Stomach (tissue), 4 donors: ENCODE results near the gene SNX9.

Experiments
- EP300 ChIP-seq: sonication (generic); formaldehyde crosslinking; IDR thresholded peaks from one replicate; pipeline ENCODE4 v1.6.1; 2017; ENCODE audit warnings: antibody characterized with exemption
- POLR2A ChIP-seq, 4 donors: fragments of 450-650 bp; IDR thresholded peaks; one replicate each; pipeline ENCODE4 v1.6.1; 2016; ENCODE audit warnings: antibody characterized with exemption in 4 of 4, control low read depth in 2 of 4, mild to moderate bottlenecking in 1 of 4, moderate library complexity in 1 of 4
- POLR2AphosphoS5 ChIP-seq, 3 donors: sonication (generic); formaldehyde crosslinking; IDR thresholded peaks; one replicate each; pipeline ENCODE4 v1.6.1; 2016; ENCODE audit warnings: antibody characterized with exemption in 3 of 3
- TF ChIP-seq, protein P1 (sequence below), 7 experiments: fragments of 450-650 bp in 4 of 7; fragments of 200-600 bp in 3 of 7; sonication (generic) in 3 of 7; IDR thresholded peaks; one replicate each; pipeline ENCODE4 v1.5.1; 2016 to 2019; ENCODE audit warnings: antibody characterized with exemption in 7 of 7, control low read depth in 2 of 7, mild to moderate bottlenecking in 1 of 7

DNA sequence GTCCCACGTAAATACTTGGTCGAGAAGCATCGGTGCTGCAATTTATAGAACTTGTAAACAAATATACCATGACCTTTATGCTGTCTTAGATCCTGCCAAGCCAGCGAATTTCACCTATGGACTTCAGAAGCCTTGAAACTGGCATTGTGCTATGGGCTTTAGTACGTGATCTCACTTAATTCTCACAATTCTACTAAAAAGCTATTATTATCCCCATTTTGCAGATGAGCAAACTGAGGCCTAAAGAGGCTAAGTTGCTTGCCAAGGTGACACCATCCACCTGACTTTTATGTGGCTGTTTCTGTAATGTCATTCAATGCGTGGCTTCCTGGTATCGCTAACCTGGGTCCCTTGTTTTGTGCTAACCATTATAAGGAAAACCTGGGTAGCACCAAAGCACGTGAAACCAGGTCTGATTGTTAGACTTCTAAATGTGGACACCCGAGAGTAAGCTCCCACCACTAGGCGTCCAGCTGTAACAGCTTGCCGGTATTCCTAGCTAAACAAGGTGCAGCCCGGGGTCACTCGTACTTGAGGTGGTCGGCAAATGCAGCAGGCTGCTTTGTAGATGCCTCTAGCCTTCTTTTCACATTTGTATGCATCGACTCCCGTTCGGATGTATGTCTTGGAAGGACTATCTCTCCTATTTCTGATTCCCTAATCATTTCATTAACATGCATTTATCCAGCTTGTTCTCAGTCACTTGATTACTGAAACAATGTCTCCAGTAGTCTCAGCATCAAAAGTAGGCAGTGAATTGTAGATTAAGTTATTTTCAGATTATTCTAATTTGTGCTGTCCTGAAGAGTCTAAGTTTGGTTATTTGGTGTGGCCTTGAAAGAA is 159.7 kb downstream of the SNX9 start:
- TF ChIP-seq, protein P1, sequence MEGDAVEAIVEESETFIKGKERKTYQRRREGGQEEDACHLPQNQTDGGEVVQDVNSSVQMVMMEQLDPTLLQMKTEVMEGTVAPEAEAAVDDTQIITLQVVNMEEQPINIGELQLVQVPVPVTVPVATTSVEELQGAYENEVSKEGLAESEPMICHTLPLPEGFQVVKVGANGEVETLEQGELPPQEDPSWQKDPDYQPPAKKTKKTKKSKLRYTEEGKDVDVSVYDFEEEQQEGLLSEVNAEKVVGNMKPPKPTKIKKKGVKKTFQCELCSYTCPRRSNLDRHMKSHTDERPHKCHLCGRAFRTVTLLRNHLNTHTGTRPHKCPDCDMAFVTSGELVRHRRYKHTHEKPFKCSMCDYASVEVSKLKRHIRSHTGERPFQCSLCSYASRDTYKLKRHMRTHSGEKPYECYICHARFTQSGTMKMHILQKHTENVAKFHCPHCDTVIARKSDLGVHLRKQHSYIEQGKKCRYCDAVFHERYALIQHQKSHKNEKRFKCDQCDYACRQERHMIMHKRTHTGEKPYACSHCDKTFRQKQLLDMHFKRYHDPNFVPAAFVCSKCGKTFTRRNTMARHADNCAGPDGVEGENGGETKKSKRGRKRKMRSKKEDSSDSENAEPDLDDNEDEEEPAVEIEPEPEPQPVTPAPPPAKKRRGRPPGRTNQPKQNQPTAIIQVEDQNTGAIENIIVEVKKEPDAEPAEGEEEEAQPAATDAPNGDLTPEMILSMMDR (IDR thresholded peaks at IDR 0.05) = no peak
- no peak for TF ChIP-seq EP300
- no peak for TF ChIP-seq POLR2A (IDR thresholded peaks at IDR 0.05)
- TF ChIP-seq POLR2AphosphoS5 (IDR thresholded peaks at IDR 0.05) = no peak
